HG02610 (cell line): Measurements from ENCODE around the gene CLDN5.

ENCODE experiments used
- ATAC-seq: cut with Tn5 transposase; IDR thresholded peaks from one replicate; pipeline ENCODE4 v1.9.1; 2021; ENCODE audit warnings: mild to moderate bottlenecking, moderate library complexity; ENCODE audit not compliant: unreplicated experiment

CLDN5 gene

GRCh38 chr22:19483481-19484244 is 40.5 kb downstream of the CLDN5 start:
- ATAC-seq, result no peak

GRCh38 chr22:19482297-19482696 is 41.9 kb downstream of the CLDN5 start:
- no peak for ATAC-seq

GRCh38 chr22:19480789-19481188 is 43.4 kb downstream of the CLDN5 start:
- ATAC-seq, result no peak

GRCh38 chr22:19480173-19480568 is 44.0 kb downstream of the CLDN5 start:
- ATAC-seq, result no peak

- ATAC-seq, result peak; percentile 83
Observed at GRCh38 chr22:19479355-19480172, 44.6 kb downstream of the CLDN5 start, which contains the start of gene CDC45. TSS of gene CDC45 (plus strand) at chr22:19479920. CDS start at chr22:19479969, 49 bp downstream.

- ATAC-seq, result peak; percentile 48
Observed at GRCh38 chr22:19478901-19479354, 45.3 kb downstream of the CLDN5 start, which contains the start of gene UFD1. TSS of gene UFD1 (minus strand) at chr22:19479193. CDS start at chr22:19479085, 108 bp downstream.

GRCh38 chr22:19478045-19478900 is 45.9 kb downstream of the CLDN5 start:
- ATAC-seq, result no peak

- ATAC-seq, result no peak
Observed at GRCh38 chr22:19477321-19478044, 46.7 kb downstream of the CLDN5 start.

GRCh38 chr22:19476023-19476422 is 48.2 kb downstream of the CLDN5 start:
- ATAC-seq, result no peak

- ATAC-seq, result no peak
Observed at GRCh38 chr22:19473578-19473977, 50.6 kb downstream of the CLDN5 start.
